HepG2 (cell line): ENCODE data around the gene TOP1. TPM values are rescaled to one million over a fixed set of nuclear protein-coding genes. Genes with fewer than 3 reads are reported as not detected.

Source experiments
- CCDC6 ChIP-seq: sonication (generic); formaldehyde crosslinking; IDR thresholded peaks from 2 replicates; pipeline ENCODE4 v1.8.1; 2022; ENCODE audit warnings: mild to moderate bottlenecking, missing genetic modification reagents, moderate library complexity
- EHMT2 ChIP-seq: fragments of 200-600 bp; sonication (generic); IDR thresholded peaks from 2 replicates; pipeline ENCODE4 v1.7.0; 2017; ENCODE audit warnings: antibody characterized with exemption, low read depth, low read length, borderline replicate concordance
- FOSL2 ChIP-seq: sonication (generic); formaldehyde crosslinking; IDR thresholded peaks from 2 replicates; pipeline ENCODE4 v1.4.0; 2020; ENCODE audit warnings: missing genetic modification reagents
- GATA4 ChIP-seq: sonication (generic); IDR thresholded peaks from 2 replicates; pipeline ENCODE4 v1.6.1; 2016; ENCODE audit warnings: antibody characterized with exemption, low read depth, borderline replicate concordance
- GATAD2A ChIP-seq: IDR thresholded peaks from 2 replicates; pipeline ENCODE4 v1.6.1; 2016
- HDAC2 ChIP-seq: sonication (generic); formaldehyde crosslinking; IDR thresholded peaks from 2 replicates; pipeline ENCODE4 v1.4.0; 2020; ENCODE audit warnings: missing genetic modification reagents
- HMG20A ChIP-seq: IDR thresholded peaks from 2 replicates; pipeline ENCODE4 v1.6.1; 2016; ENCODE audit warnings: borderline replicate concordance
- JUNB ChIP-seq: sonication (generic); formaldehyde crosslinking; IDR thresholded peaks from 2 replicates; pipeline ENCODE4 v1.8.0; 2022; ENCODE audit warnings: missing genetic modification reagents, mild to moderate bottlenecking, borderline replicate concordance
- KDM6A ChIP-seq: IDR thresholded peaks from 2 replicates; pipeline ENCODE4 v1.6.1; 2016; ENCODE audit warnings: low read depth
- MIXL1 ChIP-seq: IDR thresholded peaks from 2 replicates; pipeline ENCODE4 v1.6.1; 2016
- MXI1 ChIP-seq: IDR thresholded peaks from 3 replicates; pipeline ENCODE4 v1.6.1; 2012; ENCODE audit warnings: low read depth, low read length, inconsistent platforms, borderline replicate concordance
- POLR2G ChIP-seq: fragments of 200-400 bp; formaldehyde crosslinking; IDR thresholded peaks from 2 replicates; pipeline ENCODE4 v1.6.1; 2018; ENCODE audit warnings: mild to moderate bottlenecking, low read depth, low read length, moderate library complexity
- REL ChIP-seq: sonication (generic); formaldehyde crosslinking; conservative IDR thresholded peaks from 2 replicates; pipeline ENCODE4 v1.8.0; 2022; ENCODE audit warnings: mild to moderate bottlenecking, missing genetic modification reagents, moderate library complexity
- RFXANK ChIP-seq: IDR thresholded peaks from 2 replicates; pipeline ENCODE4 v1.6.1; 2016
- SAFB2 ChIP-seq: sonication (generic); formaldehyde crosslinking; IDR thresholded peaks from 2 replicates; pipeline ENCODE4 v1.5.1; 2020; ENCODE audit warnings: missing genetic modification reagents, low read depth, mild to moderate bottlenecking, borderline replicate concordance
- SMAD3 ChIP-seq: sonication (generic); formaldehyde crosslinking; IDR thresholded peaks from 2 replicates; pipeline ENCODE4 v1.4.0; 2020; ENCODE audit warnings: missing genetic modification reagents
- SMARCE1 ChIP-seq: fragments of 450-650 bp; IDR thresholded peaks from 2 replicates; pipeline ENCODE4 v1.6.1; 2017; ENCODE audit warnings: borderline replicate concordance
- TP53 ChIP-seq: sonication (generic); formaldehyde crosslinking; conservative IDR thresholded peaks from 2 replicates; pipeline ENCODE4 v1.4.0; 2020; ENCODE audit warnings: missing genetic modification reagents
- YY1 ChIP-seq: IDR thresholded peaks from 2 replicates; pipeline ENCODE4 v1.6.1; 2011; ENCODE audit warnings: low read length, low read depth, moderate library complexity, mild to moderate bottlenecking; ENCODE audit not compliant: insufficient read depth, insufficient replicate concordance
- ZNF441 ChIP-seq: sonication (generic); formaldehyde crosslinking; IDR thresholded peaks from 2 replicates; pipeline ENCODE4 v1.7.0; 2021; ENCODE audit warnings: missing genetic modification reagents, borderline replicate concordance
- ZNF589 ChIP-seq: sonication (generic); formaldehyde crosslinking; conservative IDR thresholded peaks from 2 replicates; pipeline ENCODE4 v1.8.0; 2022; ENCODE audit warnings: mild to moderate bottlenecking, moderate library complexity, missing genetic modification reagents
- ZNF782 ChIP-seq: sonication (generic); formaldehyde crosslinking; IDR thresholded peaks from 2 replicates; pipeline ENCODE4 v1.4.0; 2020; ENCODE audit warnings: missing genetic modification reagents, mild to moderate bottlenecking, borderline replicate concordance
- ZNF816 ChIP-seq: sonication (generic); formaldehyde crosslinking; IDR thresholded peaks from 2 replicates; pipeline ENCODE4 v1.8.0; 2022; ENCODE audit warnings: missing genetic modification reagents, mild to moderate bottlenecking, borderline replicate concordance
- ZNF839 ChIP-seq: sonication (generic); formaldehyde crosslinking; IDR thresholded peaks from 2 replicates; pipeline ENCODE4 v1.4.0; 2020; ENCODE audit warnings: missing genetic modification reagents, mild to moderate bottlenecking, borderline replicate concordance
- polyA plus RNA-seq, 8 experiments: library from polyadenylated mRNA; depleted of rRNA in 3 of 8; stranded (reverse) in 7 of 8; unstranded in 1 of 8; fragments of >200 nt; fragmentation: Illumina TruSeq in 4 of 8; extraction: Trizol in 4 of 8; gene quantifications; 2 replicates each; pipeline versions ENCODE4 v1.2.1 to v1.2.3, GENCODE V29; 2011 to 2016; ENCODE audit warnings: low read depth in 4 of 8, missing spikeins in 1 of 8, mixed read lengths in 1 of 8; ENCODE audit not compliant: insufficient read depth in 1 of 8
- total RNA-seq, 5 experiments: library from RNA; depleted of rRNA; stranded (reverse); fragments of >200 nt; fragmentation: Illumina TruSeq; extraction: Trizol; gene quantifications; 2 replicates each; pipeline ENCODE4 v1.2.3, GENCODE V29; 2016; ENCODE audit warnings: low read depth in 1 of 5
- TF ChIP-seq, protein P1 (sequence below): sonication (generic); formaldehyde crosslinking; IDR thresholded peaks from 2 replicates; pipeline ENCODE4 v1.5.1; 2020; ENCODE audit warnings: missing genetic modification reagents, mild to moderate bottlenecking, borderline replicate concordance
- TF ChIP-seq, protein P2 (sequence below): sonication (generic); formaldehyde crosslinking; IDR thresholded peaks from 2 replicates; pipeline ENCODE4 v1.9.0; 2022; ENCODE audit warnings: low read depth, missing genetic modification reagents
- TF ChIP-seq, protein P3 (sequence below): sonication (generic); formaldehyde crosslinking; IDR thresholded peaks from 2 replicates; pipeline ENCODE4 v1.9.0; 2021; ENCODE audit warnings: missing genetic modification reagents, mild to moderate bottlenecking, borderline replicate concordance

Gene TOP1
- total and polyA plus RNA-seq, 2 of the 13 experiments (the other 11 are each of a cell fraction or from before 2014, with no cell fraction given), result 10.2 to 19.4 TPM

DNA sequence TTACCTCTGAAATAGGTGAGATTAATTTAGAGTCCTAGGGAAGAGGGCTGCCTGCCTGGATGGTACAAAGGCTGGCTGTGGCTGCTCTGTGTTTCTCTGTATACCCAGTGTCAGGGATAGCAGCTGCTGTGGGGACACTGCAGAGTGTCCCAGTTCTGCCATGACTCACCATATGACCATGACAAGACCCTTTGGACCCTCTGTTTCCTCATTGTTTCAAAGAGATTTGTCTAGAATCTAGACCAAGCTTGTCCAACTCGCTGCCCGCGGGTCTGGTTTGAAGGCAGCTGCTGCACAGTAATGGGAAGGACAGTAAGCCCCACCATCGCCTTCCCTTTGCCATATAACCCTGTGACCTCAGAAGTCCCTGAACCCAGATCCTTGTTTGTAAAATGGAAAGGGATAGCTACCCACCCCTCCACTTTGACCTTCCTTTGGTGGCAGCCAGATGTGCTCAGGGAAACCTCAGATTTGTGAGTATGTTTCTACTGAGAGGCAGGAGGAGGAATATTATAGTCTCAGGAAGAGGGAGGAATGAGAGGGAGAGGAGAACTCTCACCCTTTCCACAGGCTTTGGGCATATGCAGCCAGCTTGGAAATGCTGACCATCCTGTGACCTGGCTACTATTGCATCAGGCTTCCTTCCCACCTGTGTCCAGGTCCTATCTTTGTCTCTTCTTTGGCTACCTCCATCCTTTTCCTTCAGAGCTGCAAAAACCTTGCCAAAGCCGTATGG is 122.7 kb downstream of the TOP1 start (continued):
- no peak for TF ChIP-seq REL (CRISPR knock-in tag)
- no peak for TF ChIP-seq ZNF816
- no peak for TF ChIP-seq POLR2G
- TF ChIP-seq FOSL2 (CRISPR knock-in tag), result peak; percentile 91
- TF ChIP-seq SAFB2 (CRISPR knock-in tag), result no peak
- TF ChIP-seq JUNB (CRISPR knock-in tag), result no peak
- TF ChIP-seq SMAD3 (CRISPR knock-in tag), result no peak
- TF ChIP-seq, protein P1, sequence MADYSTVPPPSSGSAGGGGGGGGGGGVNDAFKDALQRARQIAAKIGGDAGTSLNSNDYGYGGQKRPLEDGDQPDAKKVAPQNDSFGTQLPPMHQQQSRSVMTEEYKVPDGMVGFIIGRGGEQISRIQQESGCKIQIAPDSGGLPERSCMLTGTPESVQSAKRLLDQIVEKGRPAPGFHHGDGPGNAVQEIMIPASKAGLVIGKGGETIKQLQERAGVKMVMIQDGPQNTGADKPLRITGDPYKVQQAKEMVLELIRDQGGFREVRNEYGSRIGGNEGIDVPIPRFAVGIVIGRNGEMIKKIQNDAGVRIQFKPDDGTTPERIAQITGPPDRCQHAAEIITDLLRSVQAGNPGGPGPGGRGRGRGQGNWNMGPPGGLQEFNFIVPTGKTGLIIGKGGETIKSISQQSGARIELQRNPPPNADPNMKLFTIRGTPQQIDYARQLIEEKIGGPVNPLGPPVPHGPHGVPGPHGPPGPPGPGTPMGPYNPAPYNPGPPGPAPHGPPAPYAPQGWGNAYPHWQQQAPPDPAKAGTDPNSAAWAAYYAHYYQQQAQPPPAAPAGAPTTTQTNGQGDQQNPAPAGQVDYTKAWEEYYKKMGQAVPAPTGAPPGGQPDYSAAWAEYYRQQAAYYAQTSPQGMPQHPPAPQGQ (CRISPR knock-in tag), result no peak
- no peak for TF ChIP-seq ZNF441 (CRISPR knock-in tag)
- no peak for TF ChIP-seq KDM6A (CRISPR knock-in tag)
- peak; percentile 32; the same call in 1 of the 2 replicates for TF ChIP-seq MIXL1 (CRISPR knock-in tag)
- no peak for TF ChIP-seq ZNF589 (CRISPR knock-in tag)
- no peak for TF ChIP-seq ZNF839 (CRISPR knock-in tag)
- peak; percentile 48; the same call in 1 of the 2 replicates for TF ChIP-seq EHMT2
- TF ChIP-seq CCDC6 (CRISPR knock-in tag), result no peak
- TF ChIP-seq HMG20A (CRISPR knock-in tag), result peak; percentile 38; the same call in 1 of the 2 replicates
- TF ChIP-seq ZNF782, result no peak
- TF ChIP-seq SMARCE1, result no peak
- TF ChIP-seq GATA4, result no peak
- TF ChIP-seq, protein P2, sequence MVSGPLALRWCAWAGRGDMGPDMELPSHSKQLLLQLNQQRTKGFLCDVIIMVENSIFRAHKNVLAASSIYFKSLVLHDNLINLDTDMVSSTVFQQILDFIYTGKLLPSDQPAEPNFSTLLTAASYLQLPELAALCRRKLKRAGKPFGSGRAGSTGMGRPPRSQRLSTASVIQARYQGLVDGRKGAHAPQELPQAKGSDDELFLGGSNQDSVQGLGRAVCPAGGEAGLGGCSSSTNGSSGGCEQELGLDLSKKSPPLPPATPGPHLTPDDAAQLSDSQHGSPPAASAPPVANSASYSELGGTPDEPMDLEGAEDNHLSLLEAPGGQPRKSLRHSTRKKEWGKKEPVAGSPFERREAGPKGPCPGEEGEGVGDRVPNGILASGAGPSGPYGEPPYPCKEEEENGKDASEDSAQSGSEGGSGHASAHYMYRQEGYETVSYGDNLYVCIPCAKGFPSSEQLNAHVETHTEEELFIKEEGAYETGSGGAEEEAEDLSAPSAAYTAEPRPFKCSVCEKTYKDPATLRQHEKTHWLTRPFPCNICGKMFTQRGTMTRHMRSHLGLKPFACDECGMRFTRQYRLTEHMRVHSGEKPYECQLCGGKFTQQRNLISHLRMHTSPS, result no peak; the same call in 1 of the 2 replicates
- TF ChIP-seq MXI1, result peak; percentile 59; the same call in 1 of the 3 replicates
- TF ChIP-seq TP53 (CRISPR knock-in tag), result no peak
- TF ChIP-seq GATAD2A (CRISPR knock-in tag), result peak; percentile 64
- no peak for TF ChIP-seq RFXANK (CRISPR knock-in tag)
- TF ChIP-seq, protein P3, sequence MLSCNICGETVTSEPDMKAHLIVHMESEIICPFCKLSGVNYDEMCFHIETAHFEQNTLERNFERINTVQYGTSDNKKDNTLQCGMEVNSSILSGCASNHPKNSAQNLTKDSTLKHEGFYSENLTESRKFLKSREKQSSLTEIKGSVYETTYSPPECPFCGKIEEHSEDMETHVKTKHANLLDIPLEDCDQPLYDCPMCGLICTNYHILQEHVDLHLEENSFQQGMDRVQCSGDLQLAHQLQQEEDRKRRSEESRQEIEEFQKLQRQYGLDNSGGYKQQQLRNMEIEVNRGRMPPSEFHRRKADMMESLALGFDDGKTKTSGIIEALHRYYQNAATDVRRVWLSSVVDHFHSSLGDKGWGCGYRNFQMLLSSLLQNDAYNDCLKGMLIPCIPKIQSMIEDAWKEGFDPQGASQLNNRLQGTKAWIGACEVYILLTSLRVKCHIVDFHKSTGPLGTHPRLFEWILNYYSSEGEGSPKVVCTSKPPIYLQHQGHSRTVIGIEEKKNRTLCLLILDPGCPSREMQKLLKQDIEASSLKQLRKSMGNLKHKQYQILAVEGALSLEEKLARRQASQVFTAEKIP, result no peak
- TF ChIP-seq HDAC2, result peak; percentile 31; the same call in 1 of the 2 replicates
- TF ChIP-seq YY1, result no peak
